HCT116 (cell line): Measurements from ENCODE around the gene PAGE4. TPM values are rescaled to one million over a fixed set of nuclear protein-coding genes. Genes with fewer than 3 reads are reported as not detected.

Experiments
- ATAC-seq: fragments of 200-7000 bp; cut with Tn5 transposase; 2 replicates; pipeline ENCODE4 v1.9.1; 2020; ENCODE audit warnings: mild to moderate bottlenecking, moderate library complexity
- BruUV-seq: library from RNA; stranded (reverse); fragments of 400-500 nt; replicated peaks from 2 replicates; lab custom pipeline; 2021; lab: Mats Ljungman, UMichigan
- CTCF ChIA-PET: fragments of 300-600 bp; sonication (Branson Sonifier 250); formaldehyde crosslinking; loops from one replicate; lab custom pipeline; 2021; ENCODE audit warnings: antibody characterized with exemption; lab: Charles Lee
- POLR2A ChIA-PET: fragments of 300-600, 350-600 bp; sonication (Branson Sonifier 250); formaldehyde crosslinking; loops from one replicate; lab custom pipeline; 2021; ENCODE audit warnings: antibody characterized with exemption; lab: Charles Lee
- RAD21 ChIA-PET, 2 experiments: fragments of 300-600 bp; sonication (Branson Sonifier 250); formaldehyde crosslinking; loops; one replicate each; lab custom pipeline; 2023; ENCODE audit warnings: low total read pairs in 2 of 2; ENCODE audit not compliant: uncharacterized antibody in 2 of 2, unreplicated experiment in 2 of 2, low non-redundant PET in 1 of 2; lab: Charles Lee
- DNase-seq: peaks from one replicate; pipeline ENCODE4 v3.0.0-alpha.2; 2010; ENCODE audit warnings: low read depth, low spot score
- H2AFZ ChIP-seq: fragments of 200-600 bp; shearing (Covaris generic), sonication (generic); 2 replicates; pipeline ENCODE4 v1.6.1; 2017; ENCODE audit warnings: low read depth, mixed run types, mixed read lengths, antibody characterized with exemption, low read length; ENCODE audit not compliant: poor library complexity, severe bottlenecking
- H3K27ac ChIP-seq: 2 replicates; pipeline ENCODE4 v1.5.1; 2012; ENCODE audit warnings: low read depth, low read length
- H3K27me3 ChIP-seq: fragments of 200-600 bp; sonication (generic); 2 replicates; pipeline ENCODE4 v1.6.1; 2016; ENCODE audit warnings: mixed run types, low read length, mixed read lengths; ENCODE audit not compliant: insufficient read depth
- H3K36me3 ChIP-seq, 2 experiments: fragments of 200-500 bp in 1 of 2; fragments of 200-600 bp in 1 of 2; sonication (Bioruptor generic) in 1 of 2; sonication (generic) in 1 of 2; 2 replicates each; pipeline versions ENCODE4 v1.5.1 to v1.6.1; 2014 to 2016; ENCODE audit warnings: low read length in 2 of 2, inconsistent platforms in 1 of 2, mixed read lengths in 1 of 2, mixed run types in 1 of 2; ENCODE audit not compliant: insufficient read depth in 2 of 2, control insufficient read depth in 1 of 2
- H3K4me1 ChIP-seq, 2 experiments: fragments of 200-600 bp in 1 of 2; sonication (generic) in 1 of 2; 2 replicates each; pipeline versions ENCODE4 v1.5.1 to v1.6.1; 2012 to 2017; ENCODE audit warnings: low read length in 2 of 2, inconsistent platforms in 1 of 2, mild to moderate bottlenecking in 1 of 2, mixed read lengths in 1 of 2, mixed run types in 1 of 2, moderate library complexity in 1 of 2; ENCODE audit not compliant: insufficient read depth in 2 of 2, control insufficient read depth in 1 of 2
- H3K4me2 ChIP-seq: fragments of 200-600 bp; sonication (generic); 2 replicates; pipeline ENCODE4 v1.6.1; 2017; ENCODE audit warnings: mixed run types, low read length, mixed read lengths
- H3K4me3 ChIP-seq, 2 experiments: fragments of 200-600 bp in 1 of 2; sonication (generic) in 1 of 2; replicated peaks in 1 of 2; 2 replicates each; pipeline ENCODE4 v1.5.1; 2011 to 2016; ENCODE audit warnings: low read length in 2 of 2, control low read depth in 1 of 2, low read depth in 1 of 2, mild to moderate bottlenecking in 1 of 2, mixed read lengths in 1 of 2, mixed run types in 1 of 2
- H3K79me2 ChIP-seq: fragments of 200-600 bp; sonication (generic); 2 replicates; pipeline ENCODE4 v1.6.1; 2017; ENCODE audit warnings: mild to moderate bottlenecking, mixed run types, low read length, moderate library complexity, mixed read lengths; ENCODE audit not compliant: insufficient read depth
- H3K9ac ChIP-seq: fragments of 200-600 bp; sonication (generic); 2 replicates; pipeline ENCODE4 v1.6.1; 2016; ENCODE audit warnings: low read length, mixed read lengths
- H3K9me2 ChIP-seq: fragments of 200-600 bp; sonication (generic), shearing (Covaris generic); 2 replicates; pipeline ENCODE4 v1.6.1; 2017; ENCODE audit warnings: mixed run types, mild to moderate bottlenecking, moderate library complexity; ENCODE audit not compliant: insufficient read depth
- H3K9me3 ChIP-seq, 2 experiments: fragments of 200-500 bp in 1 of 2; fragments of 200-600 bp in 1 of 2; sonication (Bioruptor generic) in 1 of 2; sonication (generic) in 1 of 2; 2 replicates each; pipeline ENCODE4 v1.6.1; 2014 to 2017; ENCODE audit warnings: low read length in 2 of 2, mixed read lengths in 2 of 2, inconsistent platforms in 1 of 2, low read depth in 1 of 2, mild to moderate bottlenecking in 1 of 2, mixed run types in 1 of 2, moderate library complexity in 1 of 2; ENCODE audit not compliant: control insufficient read depth in 1 of 2, insufficient read depth in 1 of 2
- H4K20me1 ChIP-seq: fragments of 200-600 bp; sonication (generic), shearing (Covaris generic); 2 replicates; pipeline ENCODE4 v1.6.1; 2017; ENCODE audit warnings: mixed run types, mild to moderate bottlenecking, moderate library complexity; ENCODE audit not compliant: insufficient read depth
- ATF3 ChIP-seq: IDR thresholded peaks from 2 replicates; pipeline ENCODE4 v1.6.1; 2012
- CBX3 ChIP-seq: IDR thresholded peaks from 2 replicates; pipeline ENCODE4 v1.6.1; 2012; ENCODE audit warnings: low read depth
- CEBPB ChIP-seq: IDR thresholded peaks from 2 replicates; pipeline ENCODE4 v1.6.1; 2012; ENCODE audit warnings: low read depth
- EGR1 ChIP-seq: IDR thresholded peaks from 2 replicates; pipeline ENCODE4 v1.6.1; 2012; ENCODE audit warnings: low read depth
- EZH2 ChIP-seq: fragments of 200-600 bp; sonication (generic); IDR thresholded peaks from 2 replicates; pipeline ENCODE4 v1.6.1; 2017; ENCODE audit warnings: antibody characterized with exemption, mixed run types
- FOSL1 ChIP-seq: IDR thresholded peaks from 2 replicates; pipeline ENCODE4 v1.6.1; 2012; ENCODE audit warnings: low read depth
- JUND ChIP-seq: IDR thresholded peaks from 2 replicates; pipeline ENCODE4 v1.6.1; 2012
- POLR2A ChIP-seq: IDR thresholded peaks from 2 replicates; pipeline ENCODE4 v1.7.0; 2011; ENCODE audit warnings: borderline replicate concordance; ENCODE audit not compliant: insufficient read depth, insufficient read length; ENCODE audit errors: extremely low read depth
- POLR2AphosphoS5 ChIP-seq: IDR thresholded peaks from 2 replicates; pipeline ENCODE4 v1.6.1; 2011; ENCODE audit warnings: mild to moderate bottlenecking, low read depth, low read length, moderate library complexity
- RAD21 ChIP-seq: IDR thresholded peaks from 2 replicates; pipeline ENCODE4 v1.6.1; 2012; ENCODE audit warnings: low read depth, mild to moderate bottlenecking
- SIN3A ChIP-seq: IDR thresholded peaks from 2 replicates; pipeline ENCODE4 v1.6.1; 2012; ENCODE audit warnings: low read depth
- SP1 ChIP-seq: IDR thresholded peaks from 2 replicates; pipeline ENCODE4 v1.6.1; 2012; ENCODE audit warnings: low read depth
- SRF ChIP-seq: IDR thresholded peaks from 2 replicates; pipeline ENCODE4 v1.6.1; 2012; ENCODE audit warnings: low read depth
- YY1 ChIP-seq: IDR thresholded peaks from 2 replicates; pipeline ENCODE4 v1.6.1; 2011; ENCODE audit warnings: low read length, low read depth, moderate library complexity, mild to moderate bottlenecking; ENCODE audit not compliant: insufficient replicate concordance; ENCODE audit errors: extremely low read depth
- ZBTB33 ChIP-seq: IDR thresholded peaks from 2 replicates; pipeline ENCODE4 v1.6.1; 2011; ENCODE audit warnings: mild to moderate bottlenecking, low read length, moderate library complexity; ENCODE audit not compliant: insufficient replicate concordance; ENCODE audit errors: extremely low read depth
- ZFX ChIP-seq: fragments of 450-650 bp; IDR thresholded peaks from 2 replicates; pipeline ENCODE4 v1.6.1; 2017
- ZNF274 ChIP-seq: fragments of 200-500 bp; sonication (Bioruptor generic); IDR thresholded peaks from 2 replicates; pipeline ENCODE4 v1.6.1; 2014; ENCODE audit warnings: mild to moderate bottlenecking, low read depth, low read length, inconsistent platforms
- intact Hi-C: fragments of 100-400 bp; cut with micrococcal nuclease; formaldehyde crosslinking; loops from 2 replicates; pipeline ENCODE4 v1.10.0; 2022
- total RNA-seq: library from RNA; stranded (reverse); gene quantifications from one replicate; pipeline ENCODE4 v1.2.1, GENCODE V29; 2021; ENCODE audit not compliant: unreplicated experiment
- TF ChIP-seq, protein P1 (sequence below), 3 experiments: fragments of 200-600 bp in 1 of 3; sonication (generic) in 1 of 3; IDR thresholded peaks in 2 of 3; conservative IDR thresholded peaks in 1 of 3; 2 replicates each; pipeline ENCODE4 v1.5.1; 2012 to 2017; ENCODE audit warnings: low read depth in 2 of 3, low read length in 2 of 3, antibody characterized with exemption in 1 of 3, borderline replicate concordance in 1 of 3, control low read depth in 1 of 3, mild to moderate bottlenecking in 1 of 3, mixed read lengths in 1 of 3, mixed run types in 1 of 3, moderate library complexity in 1 of 3; ENCODE audit not compliant: insufficient read depth in 1 of 3
- TF ChIP-seq, protein P2 (sequence below): IDR thresholded peaks from 2 replicates; pipeline ENCODE4 v1.6.1; 2012; ENCODE audit warnings: low read depth

PAGE4 gene
- total RNA-seq, 1 experiment from 2014 or later: not detected

GRCh38 chrX:49809891-49810632 lies 19.0 kb upstream of the PAGE4 start:
- no peaks in the 10 kb centered on the region for H3K9me3 ChIP-seq
- H3K27ac ChIP-seq: no peak overlapping the region
- no peak overlapping the region for H3K4me3 ChIP-seq
- DNase-seq (no peak), ATAC-seq (no peak)
- H3K9me2 ChIP-seq: no peaks in the 10 kb centered on the region
- POLR2A ChIA-PET: no interaction called here
- no TSS peak for BruUV-seq
- intact Hi-C loops: no loop called here
- no peak overlapping the region for H3K9ac ChIP-seq
- RAD21 ChIA-PET: no interaction called here
- H3K27me3 ChIP-seq: no peaks in the 10 kb centered on the region
- H4K20me1 ChIP-seq: no peaks in the 10 kb centered on the region
- no peak overlapping the region for H2AFZ ChIP-seq
- H3K79me2 ChIP-seq: no peaks in the 10 kb centered on the region
- H3K4me1 ChIP-seq: no peaks in the 10 kb centered on the region
- CTCF ChIA-PET: no interaction called here
- H3K4me2 ChIP-seq: no peak overlapping the region
- H3K36me3 ChIP-seq: no peaks in the 10 kb centered on the region
- TF ChIP-seq POLR2A (no peak), ATF3 (no peak), ZFX (no peak), ZNF274 (no peak), YY1 (no peak), RAD21 (no peak), FOSL1 (no peak), POLR2AphosphoS5 (no peak), SRF (no peak), CEBPB (no peak), JUND (no peak), CBX3 (no peak), EZH2 (no peak), EGR1 (no peak), SIN3A (no peak), ZBTB33 (no peak), SP1 (no peak)
- TF ChIP-seq, protein P1, sequence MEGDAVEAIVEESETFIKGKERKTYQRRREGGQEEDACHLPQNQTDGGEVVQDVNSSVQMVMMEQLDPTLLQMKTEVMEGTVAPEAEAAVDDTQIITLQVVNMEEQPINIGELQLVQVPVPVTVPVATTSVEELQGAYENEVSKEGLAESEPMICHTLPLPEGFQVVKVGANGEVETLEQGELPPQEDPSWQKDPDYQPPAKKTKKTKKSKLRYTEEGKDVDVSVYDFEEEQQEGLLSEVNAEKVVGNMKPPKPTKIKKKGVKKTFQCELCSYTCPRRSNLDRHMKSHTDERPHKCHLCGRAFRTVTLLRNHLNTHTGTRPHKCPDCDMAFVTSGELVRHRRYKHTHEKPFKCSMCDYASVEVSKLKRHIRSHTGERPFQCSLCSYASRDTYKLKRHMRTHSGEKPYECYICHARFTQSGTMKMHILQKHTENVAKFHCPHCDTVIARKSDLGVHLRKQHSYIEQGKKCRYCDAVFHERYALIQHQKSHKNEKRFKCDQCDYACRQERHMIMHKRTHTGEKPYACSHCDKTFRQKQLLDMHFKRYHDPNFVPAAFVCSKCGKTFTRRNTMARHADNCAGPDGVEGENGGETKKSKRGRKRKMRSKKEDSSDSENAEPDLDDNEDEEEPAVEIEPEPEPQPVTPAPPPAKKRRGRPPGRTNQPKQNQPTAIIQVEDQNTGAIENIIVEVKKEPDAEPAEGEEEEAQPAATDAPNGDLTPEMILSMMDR (IDR thresholded peaks at IDR 0.05 in 2 of 3, conservative IDR thresholded peaks at IDR 0.05 in 1 of 3; ENCODE audit: borderline replicate concordance in 1 of 3, insufficient read depth in 1 of 3, low read depth in 2 of 3, low read length in 2 of 3): no peak
- TF ChIP-seq, protein P2, sequence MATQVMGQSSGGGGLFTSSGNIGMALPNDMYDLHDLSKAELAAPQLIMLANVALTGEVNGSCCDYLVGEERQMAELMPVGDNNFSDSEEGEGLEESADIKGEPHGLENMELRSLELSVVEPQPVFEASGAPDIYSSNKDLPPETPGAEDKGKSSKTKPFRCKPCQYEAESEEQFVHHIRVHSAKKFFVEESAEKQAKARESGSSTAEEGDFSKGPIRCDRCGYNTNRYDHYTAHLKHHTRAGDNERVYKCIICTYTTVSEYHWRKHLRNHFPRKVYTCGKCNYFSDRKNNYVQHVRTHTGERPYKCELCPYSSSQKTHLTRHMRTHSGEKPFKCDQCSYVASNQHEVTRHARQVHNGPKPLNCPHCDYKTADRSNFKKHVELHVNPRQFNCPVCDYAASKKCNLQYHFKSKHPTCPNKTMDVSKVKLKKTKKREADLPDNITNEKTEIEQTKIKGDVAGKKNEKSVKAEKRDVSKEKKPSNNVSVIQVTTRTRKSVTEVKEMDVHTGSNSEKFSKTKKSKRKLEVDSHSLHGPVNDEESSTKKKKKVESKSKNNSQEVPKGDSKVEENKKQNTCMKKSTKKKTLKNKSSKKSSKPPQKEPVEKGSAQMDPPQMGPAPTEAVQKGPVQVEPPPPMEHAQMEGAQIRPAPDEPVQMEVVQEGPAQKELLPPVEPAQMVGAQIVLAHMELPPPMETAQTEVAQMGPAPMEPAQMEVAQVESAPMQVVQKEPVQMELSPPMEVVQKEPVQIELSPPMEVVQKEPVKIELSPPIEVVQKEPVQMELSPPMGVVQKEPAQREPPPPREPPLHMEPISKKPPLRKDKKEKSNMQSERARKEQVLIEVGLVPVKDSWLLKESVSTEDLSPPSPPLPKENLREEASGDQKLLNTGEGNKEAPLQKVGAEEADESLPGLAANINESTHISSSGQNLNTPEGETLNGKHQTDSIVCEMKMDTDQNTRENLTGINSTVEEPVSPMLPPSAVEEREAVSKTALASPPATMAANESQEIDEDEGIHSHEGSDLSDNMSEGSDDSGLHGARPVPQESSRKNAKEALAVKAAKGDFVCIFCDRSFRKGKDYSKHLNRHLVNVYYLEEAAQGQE: no peak
